ENCODE data around the gene RRAGC.
"Not testable (repeated sequence)": the region's sequence is repeated elsewhere in the genome, so short reads cannot be mapped to it uniquely, and the experiment has no call there.

The RRAGC gene

GRCh38 chr1:38852780-38853179 is 6.8 kb downstream of the RRAGC start:
- Histone ChIP-seq H3K79me1 (replicated peaks; ENCODE audit: low read length, poor library complexity, severe bottlenecking) (peaks cover 29% of the 10 kb centered on the region), H4K91ac (ENCODE audit: low read length) (no peak overlapping the region), H3K9me3 (ENCODE audit: control insufficient read depth, low read length) (no peaks in the 10 kb centered on the region), H3K23ac (ENCODE audit: low read length in 2 of 2) (no peak overlapping the region), H2AFZ (ENCODE audit: low read depth, low read length) (no peak overlapping the region), H3K4me2 (ENCODE audit: low read length, poor library complexity, severe bottlenecking) (no peak overlapping the region), H3K4ac (ENCODE audit: low read depth in 1 of 2, low read length in 2 of 2) (no peak overlapping the region), H2BK15ac (ENCODE audit: low read depth, poor library complexity, severe bottlenecking) (no peak overlapping the region), H2AK5ac (ENCODE audit: low read length, severe bottlenecking) (no peak overlapping the region), H2BK12ac (ENCODE audit: low read length in 2 of 2) (no peak overlapping the region), H2BK5ac (ENCODE audit: low read depth, low read length, poor library complexity, severe bottlenecking) (no peak overlapping the region), H3K18ac (ENCODE audit: low read depth in 1 of 2, low read length in 2 of 2) (no peak overlapping the region), H3K4me1 (ENCODE audit: control insufficient read depth, insufficient read depth, low read depth, low read length) (peaks cover 4% of the 10 kb centered on the region), H4K8ac (ENCODE audit: low read length) (no peak overlapping the region), H3K27ac (ENCODE audit: low read length, poor library complexity, severe bottlenecking) (no peak overlapping the region), H3K36me3 (ENCODE audit: control insufficient read depth in 1 of 2, insufficient read depth in 2 of 2, low read depth in 1 of 2, low read length in 2 of 2) (peaks cover 17 to 80% of the 10 kb centered on the region in 2 experiments), H2BK120ac (ENCODE audit: low read depth, low read length) (no peak overlapping the region), H3K14ac (ENCODE audit: low read length in 2 of 2) (no peak overlapping the region), H3K4me3 (ENCODE audit: insufficient read depth in 1 of 2, low read depth in 1 of 2, low read length in 2 of 2) (no peak overlapping the region), H3K9ac (ENCODE audit: low read length) (no peak overlapping the region), H3K27me3 (ENCODE audit: control insufficient read depth in 1 of 2, insufficient read depth in 1 of 2, low read length in 2 of 2) (no peaks in the 10 kb centered on the region)
- DNase-seq = no peak
- WGBS = 92% methylated on average over 2 of the region's 4 CpGs

GRCh38 chr1:38848071-38848470 is 11.5 kb downstream of the RRAGC start:
- Histone ChIP-seq H3K79me1 (replicated peaks; ENCODE audit: low read length, poor library complexity, severe bottlenecking) (peaks cover 24% of the 10 kb centered on the region), H3K23ac (ENCODE audit: low read length in 2 of 2) (no peak overlapping the region), H3K4me1 (ENCODE audit: control insufficient read depth, insufficient read depth, low read depth, low read length) (no peaks in the 10 kb centered on the region), H3K9ac (ENCODE audit: low read length) (no peak overlapping the region), H2BK12ac (ENCODE audit: low read length in 2 of 2) (no peak overlapping the region), H4K8ac (ENCODE audit: low read length) (no peak overlapping the region), H3K36me3 (ENCODE audit: control insufficient read depth in 1 of 2, insufficient read depth in 2 of 2, low read depth in 1 of 2, low read length in 2 of 2) (peaks cover 19 to 91% of the 10 kb centered on the region in 2 experiments), H2BK120ac (ENCODE audit: low read depth, low read length) (no peak overlapping the region), H2BK15ac (ENCODE audit: low read depth, poor library complexity, severe bottlenecking) (no peak overlapping the region), H4K91ac (ENCODE audit: low read length) (no peak overlapping the region), H2AFZ (ENCODE audit: low read depth, low read length) (no peak overlapping the region), H3K4ac (ENCODE audit: low read depth in 1 of 2, low read length in 2 of 2) (no peak overlapping the region), H3K4me2 (ENCODE audit: low read length, poor library complexity, severe bottlenecking) (no peak overlapping the region), H3K4me3 (ENCODE audit: insufficient read depth in 1 of 2, low read depth in 1 of 2, low read length in 2 of 2) (no peak overlapping the region), H2AK5ac (ENCODE audit: low read length, severe bottlenecking) (no peak overlapping the region), H3K27ac (ENCODE audit: low read length, poor library complexity, severe bottlenecking) (no peak overlapping the region), H3K27me3 (ENCODE audit: control insufficient read depth in 1 of 2, insufficient read depth in 1 of 2, low read length in 2 of 2) (no peaks in the 10 kb centered on the region), H2BK5ac (ENCODE audit: low read depth, low read length, poor library complexity, severe bottlenecking) (no peak overlapping the region), H3K14ac (ENCODE audit: low read length in 2 of 2) (no peak overlapping the region), H3K9me3 (ENCODE audit: control insufficient read depth, low read length) (no peaks in the 10 kb centered on the region), H3K18ac (ENCODE audit: low read depth in 1 of 2, low read length in 2 of 2) (no peak overlapping the region)
- no CpG with 5 or more reads among the region's 1 CpG for WGBS
- DNase-seq = no peak

- no peak for DNase-seq
- Histone ChIP-seq H2AFZ (ENCODE audit: low read depth, low read length) (no peak overlapping the region), H3K9ac (ENCODE audit: low read length) (no peak overlapping the region), H3K27me3 (ENCODE audit: control insufficient read depth in 1 of 2, insufficient read depth in 1 of 2, low read length in 2 of 2) (no peaks in the 10 kb centered on the region), H3K4me2 (ENCODE audit: low read length, poor library complexity, severe bottlenecking) (no peak overlapping the region), H3K4me3 (ENCODE audit: insufficient read depth in 1 of 2, low read depth in 1 of 2, low read length in 2 of 2) (no peak overlapping the region), H3K4me1 (ENCODE audit: control insufficient read depth, insufficient read depth, low read depth, low read length) (no peaks in the 10 kb centered on the region), H2BK15ac (ENCODE audit: low read depth, poor library complexity, severe bottlenecking) (no peak overlapping the region), H3K79me1 (replicated peaks; ENCODE audit: low read length, poor library complexity, severe bottlenecking) (peaks cover 27% of the 10 kb centered on the region), H3K18ac (ENCODE audit: low read depth in 1 of 2, low read length in 2 of 2) (no peak overlapping the region), H4K91ac (ENCODE audit: low read length) (no peak overlapping the region), H3K4ac (ENCODE audit: low read depth in 1 of 2, low read length in 2 of 2) (no peak overlapping the region), H4K8ac (ENCODE audit: low read length) (no peak overlapping the region), H2BK12ac (ENCODE audit: low read length in 2 of 2) (no peak overlapping the region), H3K36me3 (ENCODE audit: control insufficient read depth in 1 of 2, insufficient read depth in 2 of 2, low read depth in 1 of 2, low read length in 2 of 2) (peaks cover 22 to 86% of the 10 kb centered on the region in 2 experiments), H3K27ac (ENCODE audit: low read length, poor library complexity, severe bottlenecking) (no peak overlapping the region), H3K14ac (ENCODE audit: low read length in 2 of 2) (no peak overlapping the region), H2AK5ac (ENCODE audit: low read length, severe bottlenecking) (no peak overlapping the region), H2BK5ac (ENCODE audit: low read depth, low read length, poor library complexity, severe bottlenecking) (no peak overlapping the region), H3K9me3 (ENCODE audit: control insufficient read depth, low read length) (no peaks in the 10 kb centered on the region), H3K23ac (ENCODE audit: low read length in 2 of 2) (no peak overlapping the region), H2BK120ac (ENCODE audit: low read depth, low read length) (no peak overlapping the region)
- WGBS = 79% methylated on average over 3 of the region's 3 CpGs
These were observed 13.4 kb downstream of the RRAGC start for GRCh38 chr1:38846210-38846609.

GRCh38 chr1:38845088-38845487 is 14.5 kb downstream of the RRAGC start:
- H3K4ac ChIP-seq (ENCODE audit: low read depth in 1 of 2, low read length in 2 of 2); H3K9ac ChIP-seq (ENCODE audit: low read length): not testable (repeated sequence)

More at GRCh38 chr1:38845088-38845487, 14.5 kb downstream of the RRAGC start:
- H3K9me3 ChIP-seq (ENCODE audit: control insufficient read depth, low read length); H3K4me2 ChIP-seq (ENCODE audit: low read length, poor library complexity, severe bottlenecking); H2AK5ac ChIP-seq (ENCODE audit: low read length, severe bottlenecking); H3K23ac ChIP-seq (ENCODE audit: low read length in 2 of 2); H3K27me3 ChIP-seq (ENCODE audit: control insufficient read depth in 1 of 2, insufficient read depth in 1 of 2, low read length in 2 of 2); H3K4me3 ChIP-seq (ENCODE audit: insufficient read depth in 1 of 2, low read depth in 1 of 2, low read length in 2 of 2); H2BK5ac ChIP-seq (ENCODE audit: low read depth, low read length, poor library complexity, severe bottlenecking); H2BK15ac ChIP-seq (ENCODE audit: low read depth, poor library complexity, severe bottlenecking); H3K18ac ChIP-seq (ENCODE audit: low read depth in 1 of 2, low read length in 2 of 2); H3K4me1 ChIP-seq (ENCODE audit: control insufficient read depth, insufficient read depth, low read depth, low read length); H3K27ac ChIP-seq (ENCODE audit: low read length, poor library complexity, severe bottlenecking); H3K14ac ChIP-seq (ENCODE audit: low read length in 2 of 2); H4K8ac ChIP-seq (ENCODE audit: low read length); H2BK12ac ChIP-seq (ENCODE audit: low read length in 2 of 2); H4K91ac ChIP-seq (ENCODE audit: low read length); DNase-seq; H2BK120ac ChIP-seq (ENCODE audit: low read depth, low read length); H2AFZ ChIP-seq (ENCODE audit: low read depth, low read length): not testable (repeated sequence)
- 94% methylated on average over 3 of the region's 3 CpGs for WGBS
- Histone ChIP-seq H3K36me3 (ENCODE audit: control insufficient read depth in 1 of 2, insufficient read depth in 2 of 2, low read depth in 1 of 2, low read length in 2 of 2) (peaks cover 18 to 89% of the 10 kb centered on the region in 2 experiments), H3K79me1 (replicated peaks; ENCODE audit: low read length, poor library complexity, severe bottlenecking) (peaks cover 24% of the 10 kb centered on the region)
